OCI-LY3 (cell line): Measurements from ENCODE around the gene BRINP1.

Experiments
- H2AFZ ChIP-seq: fragments of 200-600, 300-600 bp; shearing (Covaris generic); 2 replicates; pipeline ENCODE4 v1.6.0; 2014; ENCODE audit warnings: antibody characterized with exemption, low read depth, low read length
- H3K27ac ChIP-seq: fragments of 200-600, 300-600 bp; sonication (generic); 2 replicates; pipeline ENCODE4 v1.5.1; 2014; ENCODE audit warnings: mild to moderate bottlenecking, low read length, moderate library complexity, mixed read lengths
- H3K27me3 ChIP-seq: fragments of 200-600, 300-600 bp; sonication (generic); 2 replicates; pipeline ENCODE4 v1.6.1; 2014; ENCODE audit warnings: low read depth, low read length, mixed read lengths
- H3K36me3 ChIP-seq: fragments of 200-600, 300-600 bp; sonication (generic); replicated peaks from 2 replicates; pipeline ENCODE3; 2014; ENCODE audit warnings: low read depth, low read length, mixed read lengths
- H3K4me1 ChIP-seq: fragments of 300-600, 200-600 bp; sonication (generic); 2 replicates; pipeline ENCODE4 v1.6.1; 2014; ENCODE audit warnings: low read length, mixed read lengths
- H3K4me2 ChIP-seq: fragments of 200-600, 300-600 bp; sonication (generic); 2 replicates; pipeline ENCODE4 v1.6.1; 2014; ENCODE audit warnings: low read length, mixed read lengths
- H3K4me3 ChIP-seq: fragments of 300-600, 200-600 bp; sonication (generic); 2 replicates; pipeline ENCODE4 v1.5.1; 2014; ENCODE audit warnings: antibody characterized with exemption, mild to moderate bottlenecking, low read length, moderate library complexity
- H3K79me2 ChIP-seq: fragments of 300-600, 200-600 bp; shearing (Covaris generic); 2 replicates; pipeline ENCODE4 v1.6.1; 2014; ENCODE audit warnings: mild to moderate bottlenecking, low read length, mixed read lengths
- H3K9ac ChIP-seq: fragments of 300-600, 200-600 bp; shearing (Covaris generic); 2 replicates; pipeline ENCODE4 v1.6.0; 2014; ENCODE audit warnings: mild to moderate bottlenecking, low read length, moderate library complexity
- H3K9me3 ChIP-seq: fragments of 200-600, 300-600 bp; shearing (Covaris generic); 2 replicates; pipeline ENCODE4 v1.6.1; 2014; ENCODE audit warnings: low read length, mixed read lengths; ENCODE audit not compliant: insufficient read depth
- H4K20me1 ChIP-seq: fragments of 200-600, 300-600 bp; sonication (generic); 2 replicates; pipeline ENCODE4 v1.6.1; 2016; ENCODE audit warnings: low read length, mixed read lengths; ENCODE audit not compliant: insufficient read depth
- CTCF ChIP-seq: fragments of 200-600, 300-600 bp; sonication (generic); IDR thresholded peaks from 2 replicates; pipeline ENCODE4 v1.5.1; 2014; ENCODE audit warnings: antibody characterized with exemption, low read length, low read depth
- EZH2phosphoT487 ChIP-seq: fragments of 200-600 bp; shearing (Covaris generic); IDR thresholded peaks from 2 replicates; pipeline ENCODE4 v1.6.1; 2018; ENCODE audit warnings: antibody characterized with exemption, mixed run types, low read depth

BRINP1 gene

GRCh38 chr9:119160551-119160950 is 208.7 kb downstream of the BRINP1 start:
- no peaks in the 10 kb centered on the region for H3K79me2 ChIP-seq
- no peak overlapping the region for H3K4me3 ChIP-seq
- H3K4me1 ChIP-seq = no peaks in the 10 kb centered on the region
- no peaks in the 10 kb centered on the region for H4K20me1 ChIP-seq
- no peak overlapping the region for H2AFZ ChIP-seq
- H3K27ac ChIP-seq = no peak overlapping the region
- no peaks in the 10 kb centered on the region for H3K27me3 ChIP-seq
- H3K9ac ChIP-seq = no peak overlapping the region
- no peak overlapping the region for H3K4me2 ChIP-seq
- no peaks in the 10 kb centered on the region for H3K9me3 ChIP-seq
- TF ChIP-seq CTCF (no peak), EZH2phosphoT487 (no peak)
- H3K36me3 ChIP-seq = no peaks in the 10 kb centered on the region

DNA sequence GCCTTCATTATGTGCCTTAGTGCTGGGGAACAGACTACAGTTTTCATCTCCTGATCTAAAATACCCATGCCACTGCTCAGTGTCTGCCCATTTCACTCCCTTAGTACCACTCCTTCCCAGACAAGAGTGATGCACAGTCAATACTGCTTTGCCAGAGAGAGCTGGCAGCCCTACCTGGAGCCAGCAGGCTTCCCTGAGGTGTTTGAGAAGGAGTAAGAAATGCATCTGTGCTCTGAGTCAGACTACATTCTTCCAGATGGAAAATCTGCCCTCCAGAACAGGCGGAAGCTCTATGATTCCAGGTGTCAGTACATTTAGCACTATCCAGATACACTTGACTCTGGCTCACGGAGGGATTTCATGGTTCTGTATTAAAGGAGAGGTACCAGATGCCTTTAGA is 209.8 kb downstream of the BRINP1 start:
- H3K4me2 ChIP-seq = no peak overlapping the region
- no peaks in the 10 kb centered on the region for H3K9me3 ChIP-seq
- H3K79me2 ChIP-seq = no peaks in the 10 kb centered on the region
- H3K27me3 ChIP-seq = no peaks in the 10 kb centered on the region
- no peak overlapping the region for H3K27ac ChIP-seq
- H3K4me3 ChIP-seq = no peak overlapping the region
- no peaks in the 10 kb centered on the region for H3K4me1 ChIP-seq
- no peak overlapping the region for H3K9ac ChIP-seq
- H2AFZ ChIP-seq = no peak overlapping the region
- H4K20me1 ChIP-seq = no peaks in the 10 kb centered on the region
- H3K36me3 ChIP-seq = no peaks in the 10 kb centered on the region
- TF ChIP-seq CTCF (no peak), EZH2phosphoT487 (no peak)

- H3K27me3 ChIP-seq = no peaks in the 10 kb centered on the region
- H3K9ac ChIP-seq = no peak overlapping the region
- no peaks in the 10 kb centered on the region for H3K9me3 ChIP-seq
- H4K20me1 ChIP-seq = no peaks in the 10 kb centered on the region
- TF ChIP-seq CTCF = no peak
- TF ChIP-seq EZH2phosphoT487 = no peak
- H3K4me1 ChIP-seq = no peaks in the 10 kb centered on the region
- H3K79me2 ChIP-seq = no peaks in the 10 kb centered on the region
- H2AFZ ChIP-seq = no peak overlapping the region
- H3K4me2 ChIP-seq = no peak overlapping the region
- no peaks in the 10 kb centered on the region for H3K36me3 ChIP-seq
- H3K4me3 ChIP-seq = no peak overlapping the region
- H3K27ac ChIP-seq = no peak overlapping the region
Measured at GRCh38 chr9:119157196-119157595, 212.0 kb downstream of the BRINP1 start.

GRCh38 chr9:119156354-119156753 is 212.9 kb downstream of the BRINP1 start:
- Histone ChIP-seq H3K4me2 (no peak overlapping the region), H3K9me3 (no peaks in the 10 kb centered on the region)
- TF ChIP-seq EZH2phosphoT487 (no peak), CTCF (no peak)

More at GRCh38 chr9:119156354-119156753, 212.9 kb downstream of the BRINP1 start:
- no peaks in the 10 kb centered on the region for H3K4me1 ChIP-seq
- H3K27me3 ChIP-seq = no peaks in the 10 kb centered on the region
- no peak overlapping the region for H2AFZ ChIP-seq
- H3K4me3 ChIP-seq = no peak overlapping the region
- no peaks in the 10 kb centered on the region for H3K79me2 ChIP-seq
- no peaks in the 10 kb centered on the region for H4K20me1 ChIP-seq
- H3K9ac ChIP-seq = no peak overlapping the region
- no peak overlapping the region for H3K27ac ChIP-seq
- no peaks in the 10 kb centered on the region for H3K36me3 ChIP-seq
